GM12878 (cell line): ENCODE measurements around the gene UBAC2. TPM values are rescaled to one million over a fixed set of nuclear protein-coding genes. Genes with fewer than 3 reads are reported as not detected.

Source experiments
- ATAC-seq: fragments of 200-7000 bp; cut with Tn5 transposase; 3 replicates; pipeline ENCODE4 v1.9.1; 2020; ENCODE audit warnings: mild to moderate bottlenecking, moderate library complexity
- BruUV-seq: library from RNA; stranded (reverse); fragments of 400-500 nt; replicated peaks from 2 replicates; lab custom pipeline; 2021; lab: Mats Ljungman, UMichigan
- CTCF ChIA-PET: fragments of 300-600 bp; sonication (Branson Sonifier 250); formaldehyde crosslinking; extraction: SDS; loops from one replicate; lab custom pipeline; 2021; ENCODE audit warnings: inconsistent platforms; lab: Yijun Ruan, JAX
- POLR2A ChIA-PET: fragments of 350-600 bp; formaldehyde crosslinking; extraction: SDS; loops from one replicate; lab custom pipeline; 2021; ENCODE audit warnings: inconsistent platforms; lab: Charles Lee
- RAD21 ChIA-PET: fragments of 300-600 bp; sonication (Branson Sonifier 250); formaldehyde crosslinking; loops from one replicate; lab custom pipeline; 2023; ENCODE audit warnings: antibody characterized with exemption; ENCODE audit not compliant: unreplicated experiment; lab: Charles Lee
- SMC1A ChIA-PET: fragments of 300-600 bp; sonication (Branson Sonifier 250); formaldehyde crosslinking; loops from one replicate; lab custom pipeline; 2023; ENCODE audit not compliant: unreplicated experiment, uncharacterized antibody; lab: Charles Lee
- DNase-seq: peaks from one replicate; pipeline ENCODE4 v3.0.0-alpha.2; 2011; ENCODE audit warnings: low read depth, low spot score
- FAIRE-seq: peaks from 3 replicates; lab custom pipeline; 2011; peaks lifted over from hg19 to GRCh38; lab: Jason Lieb, UNC
- H2AFZ ChIP-seq: 2 replicates; pipeline ENCODE4 v1.6.0; 2011; ENCODE audit warnings: low read depth, low read length, control low read depth; ENCODE audit not compliant: control insufficient read depth
- H3K27ac ChIP-seq: 2 replicates; pipeline ENCODE4 v1.5.1; 2011; ENCODE audit warnings: control low read depth; ENCODE audit not compliant: control insufficient read depth, insufficient read depth
- H3K27me3 ChIP-seq, 2 experiments: replicated peaks in 1 of 2; 2 replicates each; pipeline versions ENCODE4 v1.6.0 to v1.6.1; 2011; ENCODE audit warnings: low read length in 1 of 2; ENCODE audit not compliant: control insufficient read depth in 2 of 2, insufficient read depth in 2 of 2
- H3K36me3 ChIP-seq, 2 experiments: 2 replicates each; pipeline ENCODE4 v1.5.1; 2011; ENCODE audit warnings: low read length in 1 of 2; ENCODE audit not compliant: control insufficient read depth in 2 of 2, insufficient read depth in 2 of 2
- H3K4me1 ChIP-seq: 2 replicates; pipeline ENCODE4 v1.6.1; 2011; ENCODE audit warnings: mild to moderate bottlenecking, low read length, moderate library complexity, mixed read lengths; ENCODE audit not compliant: control insufficient read depth, insufficient read depth
- H3K4me2 ChIP-seq: 2 replicates; pipeline ENCODE4 v1.6.0; 2011; ENCODE audit warnings: control low read depth; ENCODE audit not compliant: control insufficient read depth, insufficient read depth
- H3K4me3 ChIP-seq: fragments of 200-600 bp; sonication (generic); 2 replicates; pipeline ENCODE4 v1.5.1; 2016
- H3K79me2 ChIP-seq: 2 replicates; pipeline ENCODE4 v1.6.0; 2011; ENCODE audit warnings: low read length; ENCODE audit not compliant: control insufficient read depth, insufficient read depth
- H3K9ac ChIP-seq: 2 replicates; pipeline ENCODE4 v1.8.0; 2011; ENCODE audit warnings: low read length, control low read depth, mixed read lengths; ENCODE audit not compliant: control insufficient read depth, insufficient read depth
- H3K9me3 ChIP-seq: replicated peaks from 3 replicates; pipeline ENCODE4 v1.5.1; 2011; ENCODE audit warnings: mild to moderate bottlenecking, low read length; ENCODE audit not compliant: control insufficient read depth, insufficient read depth
- H4K20me1 ChIP-seq: 2 replicates; pipeline ENCODE4 v1.6.0; 2011; ENCODE audit not compliant: control insufficient read depth, insufficient read depth
- BMI1 ChIP-seq: fragments of 450-650 bp; IDR thresholded peaks from 2 replicates; pipeline ENCODE4 v1.6.1; 2016; ENCODE audit warnings: mild to moderate bottlenecking, moderate library complexity, borderline replicate concordance
- CBFB ChIP-seq: IDR thresholded peaks from 2 replicates; pipeline ENCODE4 v1.6.1; 2016; ENCODE audit warnings: antibody characterized with exemption, low read depth
- MAX ChIP-seq: IDR thresholded peaks from 2 replicates; pipeline ENCODE4 v1.6.1; 2012; ENCODE audit warnings: low read depth, low read length, improper control_type of control experiment
- PAX8 ChIP-seq: fragments of 450-650 bp; IDR thresholded peaks from 2 replicates; pipeline ENCODE4 v1.6.1; 2017; ENCODE audit warnings: mild to moderate bottlenecking, moderate library complexity
- PBX3 ChIP-seq: IDR thresholded peaks from 2 replicates; pipeline ENCODE4 v1.6.1; 2011; ENCODE audit warnings: mild to moderate bottlenecking, low read depth, low read length, moderate library complexity; ENCODE audit not compliant: insufficient replicate concordance
- RAD21 ChIP-seq: IDR thresholded peaks from 2 replicates; pipeline ENCODE4 v1.6.1; 2011; ENCODE audit warnings: mild to moderate bottlenecking, low read depth, low read length, moderate library complexity; ENCODE audit not compliant: insufficient read depth
- SP1 ChIP-seq: IDR thresholded peaks from one replicate; pipeline ENCODE4 v1.6.1; 2011; ENCODE audit warnings: low read depth, low read length
- TARDBP ChIP-seq: IDR thresholded peaks from 2 replicates; pipeline ENCODE4 v1.6.1; 2016; ENCODE audit warnings: borderline replicate concordance
- WRNIP1 ChIP-seq: IDR thresholded peaks from 2 replicates; pipeline ENCODE4 v1.6.1; 2011; ENCODE audit warnings: low read depth, low read length, improper control_type of control experiment, borderline replicate concordance
- WGBS: methylation state at CpG from one replicate; pipeline ENCODE4 v1.1.6; 2016; ENCODE audit warnings: low lambda C conversion rate; ENCODE audit not compliant: insufficient replicate concordance, insufficient coverage; ENCODE audit errors: missing lambda C conversion rate; 5-methylcytosine and 5-hydroxymethylcytosine counted together
- in situ Hi-C: fragments of 300-500 bp; cut with MboI; formaldehyde crosslinking; loops from 9 replicates; pipeline ENCODE4 v1.14.3; 2018; ENCODE audit warnings: mixed read lengths
- intact Hi-C: fragments of 100-400 bp; cut with micrococcal nuclease; formaldehyde crosslinking; loops from one replicate; pipeline ENCODE4 v1.14.2; 2022; ENCODE audit not compliant: unreplicated experiment
- polyA plus RNA-seq, 11 experiments: library from polyadenylated mRNA; depleted of rRNA in 4 of 11; unstranded in 6 of 11; stranded (reverse) in 5 of 11; fragments of >200 nt; fragmentation: Nextera tagmentation in 4 of 11; fragmentation: Illumina TruSeq in 1 of 11; extraction: Ambion mirVana in 4 of 11; extraction: Trizol in 1 of 11; gene quantifications; 1 replicate in 1 of 11; 2 replicates in 10 of 11; pipeline versions ENCODE4 v1.2.1 to v1.2.3, GENCODE V29; 2011 to 2016; ENCODE audit warnings: inconsistent platforms in 2 of 11, missing spikeins in 2 of 11, low read depth in 1 of 11
- total RNA-seq, 4 experiments: library from RNA; depleted of rRNA in 3 of 4; stranded (reverse); fragments of >200 nt in 3 of 4; fragmentation: Illumina TruSeq in 1 of 4; extraction: Trizol in 1 of 4; gene quantifications; 2 replicates each; pipeline versions ENCODE4 v1.2.1 to v1.2.3, GENCODE V29; 2013 to 2021
- TF ChIP-seq, protein P1 (sequence below): fragments of 450-650 bp; IDR thresholded peaks from 2 replicates; pipeline ENCODE4 v1.6.1; 2016; ENCODE audit warnings: mild to moderate bottlenecking
- TF ChIP-seq, protein P2 (sequence below): fragments of 450-650 bp; formaldehyde crosslinking; IDR thresholded peaks from 2 replicates; pipeline ENCODE4 v1.5.0; 2022; ENCODE audit warnings: mild to moderate bottlenecking, missing genetic modification characterization

Gene UBAC2
- total and polyA plus RNA-seq, 10 of the 15 experiments (the other 5 are each of a cell fraction or from before 2014, with no cell fraction given) = 3.0 to 54.6 (median 17.4) TPM

GRCh38 chr13:99342723-99343315 lies 142.2 kb downstream of the UBAC2 start:
- H3K27ac ChIP-seq = no peak overlapping the region
- H3K36me3 ChIP-seq = peaks cover 0 to 2% of the 10 kb centered on the region in 2 experiments; a peak in 3 of 4 replicates
- H3K79me2 ChIP-seq = no peaks in the 10 kb centered on the region
- FAIRE-seq (no peak), DNase-seq (no peak), ATAC-seq (no peak)
- SMC1A ChIA-PET = interaction anchor here (1.4 to 2.1 kb wide), 3 partner anchors 8 to 11 kb away, joined by 7 to 9 read pairs (median 8); no protein-coding TSS in a partner anchor
- no peak overlapping the region for H2AFZ ChIP-seq
- no peaks in the 10 kb centered on the region for H4K20me1 ChIP-seq
- RAD21 ChIA-PET = no interaction called here
- no peak overlapping the region for H3K4me2 ChIP-seq
- intact Hi-C loops (no loop called here), in situ Hi-C loops (no loop called here)
- BruUV-seq = no TSS peak
- CTCF ChIA-PET = interaction anchor here (0.8 kb wide), 1 partner anchor 11 kb away, joined by 3 read pairs; no protein-coding TSS in a partner anchor
- no peaks in the 10 kb centered on the region for H3K27me3 ChIP-seq
- TF ChIP-seq TARDBP = no peak
- no peak for TF ChIP-seq PBX3
- no peak for TF ChIP-seq BMI1
- no peak for TF ChIP-seq SP1
- no peak for TF ChIP-seq PAX8
- TF ChIP-seq, protein P1, sequence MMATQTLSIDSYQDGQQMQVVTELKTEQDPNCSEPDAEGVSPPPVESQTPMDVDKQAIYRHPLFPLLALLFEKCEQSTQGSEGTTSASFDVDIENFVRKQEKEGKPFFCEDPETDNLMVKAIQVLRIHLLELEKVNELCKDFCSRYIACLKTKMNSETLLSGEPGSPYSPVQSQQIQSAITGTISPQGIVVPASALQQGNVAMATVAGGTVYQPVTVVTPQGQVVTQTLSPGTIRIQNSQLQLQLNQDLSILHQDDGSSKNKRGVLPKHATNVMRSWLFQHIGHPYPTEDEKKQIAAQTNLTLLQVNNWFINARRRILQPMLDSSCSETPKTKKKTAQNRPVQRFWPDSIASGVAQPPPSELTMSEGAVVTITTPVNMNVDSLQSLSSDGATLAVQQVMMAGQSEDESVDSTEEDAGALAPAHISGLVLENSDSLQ = no peak
- TF ChIP-seq CBFB = no peak
- TF ChIP-seq, protein P2, sequence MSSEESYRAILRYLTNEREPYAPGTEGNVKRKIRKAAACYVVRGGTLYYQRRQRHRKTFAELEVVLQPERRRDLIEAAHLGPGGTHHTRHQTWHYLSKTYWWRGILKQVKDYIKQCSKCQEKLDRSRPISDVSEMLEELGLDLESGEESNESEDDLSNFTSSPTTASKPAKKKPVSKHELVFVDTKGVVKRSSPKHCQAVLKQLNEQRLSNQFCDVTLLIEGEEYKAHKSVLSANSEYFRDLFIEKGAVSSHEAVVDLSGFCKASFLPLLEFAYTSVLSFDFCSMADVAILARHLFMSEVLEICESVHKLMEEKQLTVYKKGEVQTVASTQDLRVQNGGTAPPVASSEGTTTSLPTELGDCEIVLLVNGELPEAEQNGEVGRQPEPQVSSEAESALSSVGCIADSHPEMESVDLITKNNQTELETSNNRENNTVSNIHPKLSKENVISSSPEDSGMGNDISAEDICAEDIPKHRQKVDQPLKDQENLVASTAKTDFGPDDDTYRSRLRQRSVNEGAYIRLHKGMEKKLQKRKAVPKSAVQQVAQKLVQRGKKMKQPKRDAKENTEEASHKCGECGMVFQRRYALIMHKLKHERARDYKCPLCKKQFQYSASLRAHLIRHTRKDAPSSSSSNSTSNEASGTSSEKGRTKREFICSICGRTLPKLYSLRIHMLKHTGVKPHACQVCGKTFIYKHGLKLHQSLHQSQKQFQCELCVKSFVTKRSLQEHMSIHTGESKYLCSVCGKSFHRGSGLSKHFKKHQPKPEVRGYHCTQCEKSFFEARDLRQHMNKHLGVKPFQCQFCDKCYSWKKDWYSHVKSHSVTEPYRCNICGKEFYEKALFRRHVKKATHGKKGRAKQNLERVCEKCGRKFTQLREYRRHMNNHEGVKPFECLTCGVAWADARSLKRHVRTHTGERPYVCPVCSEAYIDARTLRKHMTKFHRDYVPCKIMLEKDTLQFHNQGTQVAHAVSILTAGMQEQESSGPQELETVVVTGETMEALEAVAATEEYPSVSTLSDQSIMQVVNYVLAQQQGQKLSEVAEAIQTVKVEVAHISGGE (CRISPR knock-in tag) = no peak
- TF ChIP-seq MAX = no peak
- TF ChIP-seq WRNIP1 = no peak
- no peak for TF ChIP-seq RAD21
- H3K9me3 ChIP-seq = no peaks in the 10 kb centered on the region
- no peak overlapping the region for H3K4me3 ChIP-seq
- POLR2A ChIA-PET = no interaction called here
- no peak overlapping the region for H3K9ac ChIP-seq
- 73% methylated on average over 10 of the region's 10 CpGs for whole genome bisulfite sequencing
- H3K4me1 ChIP-seq = peaks cover 19% of the 10 kb centered on the region
